ENCODE data around the gene MGRN1. TPM values are rescaled to one million over a fixed set of nuclear protein-coding genes. Genes with fewer than 3 reads are reported as not detected.

MGRN1 gene
- total and polyA plus RNA-seq, 2 donors (not counting 1 experiment from before 2014, with no cell fraction given) = 22.7 to 89.2 TPM

DNA sequence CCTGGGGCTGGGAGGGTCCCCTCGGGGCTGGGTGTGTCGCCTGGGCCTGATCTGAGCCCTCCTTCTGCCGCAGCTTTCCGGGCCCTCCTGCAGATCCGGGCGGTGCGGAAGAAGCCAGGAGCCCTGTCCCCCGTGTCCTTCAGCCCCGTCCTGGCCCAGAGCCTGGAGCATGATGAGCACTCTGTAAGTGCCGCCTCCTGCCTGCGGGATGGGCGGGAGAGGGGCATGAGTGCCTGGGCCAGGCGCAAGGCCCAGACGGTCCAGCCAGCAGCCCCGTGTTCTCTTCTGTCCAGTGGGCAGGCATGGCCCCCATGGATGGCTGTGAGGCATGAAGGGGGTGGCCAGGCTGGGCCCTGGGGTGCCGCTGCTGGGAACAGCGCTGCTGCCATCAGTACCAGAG is 52.8 kb downstream of the MGRN1 start:
- no peak for ATAC-seq (ENCODE audit: low read depth)
- no peaks in the 10 kb centered on the region for H3K4me1 ChIP-seq (ENCODE audit: control insufficient read depth in 2 of 2, insufficient read depth in 2 of 2, low read length in 2 of 2)
- Mint-ChIP-seq H3K27me3 (no peaks in the 10 kb centered on the region), H3K4me1 (no peaks in the 10 kb centered on the region), H3K4me3 (no peak overlapping the region), H3K27ac (no peak overlapping the region), H3K9me3 (ENCODE audit: insufficient read depth) (no peaks in the 10 kb centered on the region)
- no peaks in the 10 kb centered on the region for H3K9me3 ChIP-seq (ENCODE audit: control extremely low read depth in 1 of 3, control insufficient read depth in 2 of 3, insufficient read depth in 1 of 3, low read length in 2 of 3)
- intact Hi-C loops (cut with micrococcal nuclease) = no loop called here
- no peaks in the 10 kb centered on the region for H3K27me3 ChIP-seq (replicated peaks in 1 of 4; ENCODE audit: control extremely low read depth in 1 of 4, control insufficient read depth in 3 of 4, insufficient read depth in 4 of 4, low read length in 3 of 4)
- POLR2A ChIA-PET = interaction anchor here (0.6 kb wide), 1 partner anchor 291 kb away, joined by 3 read pairs; no protein-coding TSS in a partner anchor
- peaks cover 10% of the 10 kb centered on the region for H3K79me2 ChIP-seq (ENCODE audit: control insufficient read depth, insufficient read depth, low read length)
- no peak overlapping the region for H2AFZ ChIP-seq (ENCODE audit: insufficient read depth, low read depth, low read length, poor library complexity, severe bottlenecking)
- over 99% methylated on average over 17 of the region's 17 CpGs for WGBS (ENCODE audit: insufficient coverage)
- no peak overlapping the region for H3K4me2 ChIP-seq (replicated peaks; ENCODE audit: low read depth, low read length, poor library complexity, severe bottlenecking)
- peaks cover 0 to 37% of the 10 kb centered on the region in 2 experiments for H3K36me3 ChIP-seq (replicated peaks in 1 of 2; ENCODE audit: control extremely low read depth in 1 of 2, control insufficient read depth in 1 of 2, extremely low read depth in 1 of 2, insufficient read depth in 2 of 2, low read length in 1 of 2)
- DNase-seq = no peak
- TF ChIP-seq, protein P1, sequence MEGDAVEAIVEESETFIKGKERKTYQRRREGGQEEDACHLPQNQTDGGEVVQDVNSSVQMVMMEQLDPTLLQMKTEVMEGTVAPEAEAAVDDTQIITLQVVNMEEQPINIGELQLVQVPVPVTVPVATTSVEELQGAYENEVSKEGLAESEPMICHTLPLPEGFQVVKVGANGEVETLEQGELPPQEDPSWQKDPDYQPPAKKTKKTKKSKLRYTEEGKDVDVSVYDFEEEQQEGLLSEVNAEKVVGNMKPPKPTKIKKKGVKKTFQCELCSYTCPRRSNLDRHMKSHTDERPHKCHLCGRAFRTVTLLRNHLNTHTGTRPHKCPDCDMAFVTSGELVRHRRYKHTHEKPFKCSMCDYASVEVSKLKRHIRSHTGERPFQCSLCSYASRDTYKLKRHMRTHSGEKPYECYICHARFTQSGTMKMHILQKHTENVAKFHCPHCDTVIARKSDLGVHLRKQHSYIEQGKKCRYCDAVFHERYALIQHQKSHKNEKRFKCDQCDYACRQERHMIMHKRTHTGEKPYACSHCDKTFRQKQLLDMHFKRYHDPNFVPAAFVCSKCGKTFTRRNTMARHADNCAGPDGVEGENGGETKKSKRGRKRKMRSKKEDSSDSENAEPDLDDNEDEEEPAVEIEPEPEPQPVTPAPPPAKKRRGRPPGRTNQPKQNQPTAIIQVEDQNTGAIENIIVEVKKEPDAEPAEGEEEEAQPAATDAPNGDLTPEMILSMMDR (IDR thresholded peaks at IDR 0.05) = no peak
- TF ChIP-seq EZH2 (IDR thresholded peaks at IDR 0.05; ENCODE audit: borderline replicate concordance, insufficient read depth, low read depth, low read length, poor library complexity, severe bottlenecking) = no peak
- peaks cover 25% of the 10 kb centered on the region for H4K20me1 ChIP-seq (ENCODE audit: control insufficient read depth, insufficient read depth, low read length, poor library complexity, severe bottlenecking)
- H3K9ac ChIP-seq (ENCODE audit: low read length) = no peak overlapping the region
- CTCF ChIA-PET = no interaction called here
- no peak overlapping the region for H3K4me3 ChIP-seq (ENCODE audit: control extremely low read depth in 1 of 5, extremely low read depth in 1 of 5, insufficient read depth in 1 of 5, low read depth in 2 of 5, low read length in 4 of 5)
- H3K27ac ChIP-seq (ENCODE audit: low read length in 2 of 2) = no peak overlapping the region

DNA sequence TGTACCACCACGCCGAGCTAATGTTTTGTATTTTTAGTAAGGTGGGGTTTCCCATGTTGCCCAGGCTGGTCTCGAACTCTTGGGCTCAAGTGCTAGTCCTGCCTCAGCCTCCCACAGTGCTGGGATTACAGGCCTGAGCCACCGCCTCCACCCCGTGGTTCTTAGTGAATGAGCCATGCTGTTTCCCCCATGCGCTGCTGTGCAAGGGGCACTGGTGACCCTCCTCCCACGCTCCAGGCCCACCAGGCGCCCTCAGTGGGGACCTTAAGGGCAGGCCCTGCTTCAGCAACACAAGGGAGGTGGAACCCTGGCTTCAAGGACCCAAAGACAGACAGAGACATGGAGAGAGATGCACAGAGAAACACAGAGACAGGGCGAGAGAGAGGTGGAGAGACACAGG is 53.4 kb downstream of the MGRN1 start:
- no peaks in the 10 kb centered on the region for H3K27me3 ChIP-seq (replicated peaks in 1 of 4; ENCODE audit: control extremely low read depth in 1 of 4, control insufficient read depth in 3 of 4, insufficient read depth in 4 of 4, low read length in 3 of 4)
- H3K79me2 ChIP-seq (ENCODE audit: control insufficient read depth, insufficient read depth, low read length) = peaks cover 10% of the 10 kb centered on the region
- intact Hi-C loops (cut with micrococcal nuclease) = no loop called here
- no peaks in the 10 kb centered on the region for H3K27me3 Mint-ChIP-seq
- H3K4me3 ChIP-seq (ENCODE audit: control extremely low read depth in 1 of 5, extremely low read depth in 1 of 5, insufficient read depth in 1 of 5, low read depth in 2 of 5, low read length in 4 of 5) = no peak overlapping the region
- H3K4me1 ChIP-seq (ENCODE audit: control insufficient read depth in 2 of 2, insufficient read depth in 2 of 2, low read length in 2 of 2) = no peaks in the 10 kb centered on the region
- CTCF ChIA-PET = no interaction called here
- H3K9me3 Mint-ChIP-seq (ENCODE audit: insufficient read depth) = no peaks in the 10 kb centered on the region
- peaks cover 25% of the 10 kb centered on the region for H4K20me1 ChIP-seq (ENCODE audit: control insufficient read depth, insufficient read depth, low read length, poor library complexity, severe bottlenecking)
- POLR2A ChIA-PET = interaction anchor here (0.6 kb wide), 1 partner anchor 290 kb away, joined by 3 read pairs; no protein-coding TSS in a partner anchor
- no peak overlapping the region for H3K4me2 ChIP-seq (replicated peaks; ENCODE audit: low read depth, low read length, poor library complexity, severe bottlenecking)
- no peak overlapping the region for H3K27ac ChIP-seq (ENCODE audit: low read length in 2 of 2)
- DNase-seq (no peak), ATAC-seq (ENCODE audit: low read depth) (no peak)
- WGBS (ENCODE audit: insufficient coverage) = 94% methylated on average over 7 of the region's 9 CpGs
- no peaks in the 10 kb centered on the region for H3K4me1 Mint-ChIP-seq
- H3K4me3 Mint-ChIP-seq = no peak overlapping the region
- no peak overlapping the region for H2AFZ ChIP-seq (ENCODE audit: insufficient read depth, low read depth, low read length, poor library complexity, severe bottlenecking)
- H3K36me3 ChIP-seq (replicated peaks in 1 of 2; ENCODE audit: control extremely low read depth in 1 of 2, control insufficient read depth in 1 of 2, extremely low read depth in 1 of 2, insufficient read depth in 2 of 2, low read length in 1 of 2) = peaks cover 0 to 38% of the 10 kb centered on the region in 2 experiments
- no peaks in the 10 kb centered on the region for H3K9me3 ChIP-seq (ENCODE audit: control extremely low read depth in 1 of 3, control insufficient read depth in 2 of 3, insufficient read depth in 1 of 3, low read length in 2 of 3)
- TF ChIP-seq, protein P1 (IDR thresholded peaks at IDR 0.05) = no peak
- TF ChIP-seq EZH2 (IDR thresholded peaks at IDR 0.05; ENCODE audit: borderline replicate concordance, insufficient read depth, low read depth, low read length, poor library complexity, severe bottlenecking) = no peak
- no peak overlapping the region for H3K9ac ChIP-seq (ENCODE audit: low read length)
- no peak overlapping the region for H3K27ac Mint-ChIP-seq

Data from B cell (primary cell).